ENCODE measurements around the gene BOLA3.

Gene BOLA3

GRCh38 chr2:74146929-74147726 lies 584 bp downstream of the BOLA3 start:
- ChIA-PET CTCF (interaction anchor here (0.7 to 13.3 kb wide), 32 partner anchors 8 to 322 kb away, joined by 3 to 177 read pairs (median 4); partner anchors contain the start of genes MOB1A, MTHFD2 and STAMBP), POLR2A (interaction anchor here (0.8 kb wide), 1 partner anchor 52 kb away, joined by 3 read pairs; the partner anchor contains the start of gene MTHFD2)
- no peak for TF ChIP-seq CTCF (IDR thresholded peaks at IDR 0.05; ENCODE audit: control extremely low read depth, extremely low read depth, low read depth, missing control alignments)
- DNase-seq (ENCODE audit: extremely low spot score): no peak

GRCh38 chr2:74142340-74142739 lies 5.4 kb downstream of the BOLA3 start:
- TF ChIP-seq CTCF (IDR thresholded peaks at IDR 0.05; ENCODE audit: control extremely low read depth, extremely low read depth, low read depth, missing control alignments): no peak
- no peak for DNase-seq (ENCODE audit: extremely low spot score)
- ChIA-PET POLR2A (interaction anchor here (0.6 kb wide), 1 partner anchor 56 kb away, joined by 4 read pairs; the partner anchor contains the start of gene MTHFD2), CTCF (no interaction called here)

GRCh38 chr2:74138600-74139323 lies 8.9 kb downstream of the BOLA3 start:
- no peak for TF ChIP-seq CTCF (IDR thresholded peaks at IDR 0.05; ENCODE audit: control extremely low read depth, extremely low read depth, low read depth, missing control alignments)
- ChIA-PET POLR2A (no interaction called here), CTCF (interaction anchor here (1.5 to 3.0 kb wide), 4 partner anchors 9 to 24 kb away, joined by 3 to 15 read pairs (median 13); partner anchors contain the start of gene BOLA3)
- no peak for DNase-seq (ENCODE audit: extremely low spot score)

- CTCF ChIA-PET: interaction anchor here (0.9 to 3.0 kb wide), 5 partner anchors 10 to 27 kb away, joined by 3 to 15 read pairs (median 12); partner anchors contain the start of gene BOLA3
- POLR2A ChIA-PET: no interaction called here
- no peak for DNase-seq (ENCODE audit: extremely low spot score)
- no peak for TF ChIP-seq CTCF (IDR thresholded peaks at IDR 0.05; ENCODE audit: control extremely low read depth, extremely low read depth, low read depth, missing control alignments)
These were observed 9.8 kb downstream of the BOLA3 start for GRCh38 chr2:74137651-74138599.

GRCh38 chr2:74131901-74132300 lies 15.8 kb downstream of the BOLA3 start:
- no peak for DNase-seq (ENCODE audit: extremely low spot score)
- TF ChIP-seq CTCF (IDR thresholded peaks at IDR 0.05; ENCODE audit: control extremely low read depth, extremely low read depth, low read depth, missing control alignments): no peak
- ChIA-PET CTCF (interaction anchor here (1.1 kb wide), 1 partner anchor 11 kb away, joined by 5 read pairs; no protein-coding TSS in a partner anchor), POLR2A (no interaction called here)
